GM18505 (cell line): ENCODE data around the gene KIF2B.
"Not testable (repeated sequence)": the region's sequence is repeated elsewhere in the genome, so short reads cannot be mapped to it uniquely, and the experiment has no call there.

Source experiments
- ATAC-seq: cut with Tn5 transposase; IDR thresholded peaks from one replicate; pipeline ENCODE4 v1.9.1; 2021; ENCODE audit not compliant: unreplicated experiment
- POLR2A ChIP-seq: IDR thresholded peaks from 4 replicates; pipeline ENCODE4 v1.6.1; 2011; ENCODE audit warnings: borderline replicate concordance; ENCODE audit not compliant: insufficient read depth, insufficient read length; ENCODE audit errors: extremely low read depth

The KIF2B gene

DNA sequence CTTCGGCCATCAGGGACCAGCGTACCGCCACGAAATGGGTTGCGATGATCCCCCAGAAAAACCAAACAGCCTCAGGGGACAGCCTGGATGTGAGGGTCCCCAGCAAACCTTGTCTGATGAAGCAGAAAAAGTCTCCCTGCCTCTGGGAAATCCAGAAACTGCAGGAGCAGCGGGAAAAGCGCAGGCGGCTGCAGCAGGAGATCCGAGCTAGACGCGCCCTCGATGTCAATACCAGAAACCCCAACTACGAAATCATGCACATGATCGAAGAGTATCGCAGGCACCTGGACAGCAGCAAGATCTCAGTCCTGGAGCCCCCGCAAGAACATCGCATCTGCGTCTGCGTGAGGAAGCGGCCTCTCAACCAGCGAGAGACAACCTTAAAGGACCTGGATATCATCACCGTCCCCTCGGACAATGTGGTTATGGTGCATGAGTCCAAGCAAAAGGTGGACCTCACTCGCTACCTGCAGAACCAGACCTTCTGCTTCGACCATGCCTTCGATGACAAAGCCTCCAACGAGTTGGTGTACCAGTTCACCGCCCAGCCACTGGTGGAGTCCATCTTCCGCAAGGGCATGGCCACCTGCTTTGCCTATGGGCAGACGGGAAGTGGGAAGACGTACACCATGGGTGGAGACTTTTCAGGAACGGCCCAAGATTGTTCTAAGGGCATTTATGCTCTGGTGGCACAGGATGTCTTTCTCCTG is 769 bp downstream of the KIF2B start:
- no peak for ATAC-seq

DNA sequence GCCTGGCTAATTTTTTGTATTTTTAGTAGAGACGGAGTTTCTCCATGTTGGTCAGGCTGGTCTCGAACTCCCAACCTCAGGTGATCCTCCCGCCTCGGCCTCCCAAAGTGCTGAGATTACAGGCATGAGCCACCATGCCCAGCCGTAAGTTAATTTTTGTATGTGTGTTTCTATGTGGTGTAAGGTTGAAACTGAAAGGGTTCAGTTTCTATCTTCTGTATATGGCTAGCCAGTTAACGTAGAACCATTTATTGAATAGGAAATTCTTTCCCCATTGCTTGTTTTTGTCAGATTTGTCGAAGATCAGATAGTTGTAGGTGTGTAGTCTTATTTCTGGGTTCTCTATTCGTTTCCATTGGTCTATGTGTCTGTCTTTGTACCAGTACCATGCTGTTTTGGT is 12.0 kb downstream of the KIF2B start:
- not testable (repeated sequence) for ATAC-seq

More for the DNA sequence above, 769 bp downstream of the KIF2B start:
- TF ChIP-seq POLR2A: no peak

DNA sequence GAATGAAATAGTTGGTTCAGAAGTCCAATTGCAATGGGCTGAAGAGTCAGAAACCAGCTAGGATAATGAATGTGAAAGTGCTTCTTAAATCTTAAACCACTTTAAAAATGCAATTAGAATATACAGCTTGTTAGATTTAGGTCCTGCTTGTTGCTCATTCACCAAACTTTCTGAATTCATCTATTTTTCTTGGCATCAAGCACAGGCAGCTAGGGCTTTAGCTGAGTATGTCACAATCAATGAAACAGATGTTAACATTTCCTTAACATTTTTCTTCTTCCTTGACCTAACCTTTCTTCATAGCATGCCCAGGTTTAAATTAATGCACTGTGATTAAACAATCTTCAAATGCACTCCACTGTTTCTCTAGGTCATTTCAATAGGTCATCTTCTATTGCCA is 14.4 kb downstream of the KIF2B start:
- ATAC-seq: no peak
- TF ChIP-seq POLR2A: no peak

DNA sequence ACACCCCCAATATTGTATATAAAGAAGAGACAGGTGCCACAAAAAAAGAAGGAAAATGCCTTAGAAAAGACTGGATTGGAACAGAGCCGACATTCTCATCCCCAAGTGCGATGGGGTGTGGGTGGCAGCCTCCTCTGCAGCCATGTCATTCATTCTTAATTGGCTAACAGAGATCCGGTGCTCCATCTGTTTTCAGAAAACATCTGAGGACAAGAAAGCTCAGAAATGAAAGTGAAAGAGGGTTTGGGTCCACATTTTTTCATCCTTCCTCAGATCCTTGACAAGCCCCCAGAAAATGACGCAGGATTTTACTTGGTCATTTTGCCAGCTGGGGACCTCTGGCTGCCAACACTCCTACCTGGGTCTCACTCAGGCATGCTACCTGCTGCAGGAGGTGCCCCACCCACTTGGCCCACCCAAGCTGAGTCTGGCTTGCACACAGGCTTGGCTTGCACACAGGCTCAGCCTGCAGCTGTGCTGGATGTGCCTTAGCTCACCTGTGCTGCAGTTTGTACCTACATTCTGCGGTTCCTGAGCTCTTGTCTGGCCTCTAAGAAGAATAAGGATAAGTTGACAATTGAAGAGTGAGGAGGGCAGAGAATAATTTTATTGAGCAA is 21.9 kb downstream of the KIF2B start:
- no peak for ATAC-seq
- TF ChIP-seq POLR2A: no peak

DNA sequence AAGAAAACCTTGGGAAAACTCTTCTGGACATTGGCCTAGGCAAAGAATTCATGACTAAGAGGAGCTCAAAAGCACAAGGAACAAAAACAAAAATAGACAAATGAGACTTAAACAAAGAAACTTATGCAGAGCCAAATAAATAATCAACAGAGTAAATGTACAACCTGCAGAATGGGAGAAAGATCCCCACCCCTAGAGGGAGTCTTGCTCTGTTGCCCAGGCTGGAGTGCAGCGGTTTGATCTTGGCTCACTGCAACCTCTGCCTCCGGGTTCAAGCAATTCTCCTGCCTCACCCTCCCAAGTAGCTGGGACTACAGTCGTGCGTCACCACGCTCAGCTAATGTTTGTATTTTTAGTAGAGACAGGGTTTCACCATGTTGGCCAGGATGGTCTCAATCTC is 48.4 kb downstream of the KIF2B start:
- not testable (repeated sequence) for ATAC-seq
